GM19193 (cell line): ENCODE measurements around the gene KRT26.

Experiments used
- POLR2A ChIP-seq: IDR thresholded peaks from 4 replicates; pipeline ENCODE4 v1.6.1; 2011; ENCODE audit not compliant: insufficient read depth, insufficient read length; ENCODE audit errors: extremely low read depth

Gene KRT26

GRCh38 chr17:40803617-40804082, 31.6 kb upstream of the KRT26 start:
- no peak for TF ChIP-seq POLR2A

DNA sequence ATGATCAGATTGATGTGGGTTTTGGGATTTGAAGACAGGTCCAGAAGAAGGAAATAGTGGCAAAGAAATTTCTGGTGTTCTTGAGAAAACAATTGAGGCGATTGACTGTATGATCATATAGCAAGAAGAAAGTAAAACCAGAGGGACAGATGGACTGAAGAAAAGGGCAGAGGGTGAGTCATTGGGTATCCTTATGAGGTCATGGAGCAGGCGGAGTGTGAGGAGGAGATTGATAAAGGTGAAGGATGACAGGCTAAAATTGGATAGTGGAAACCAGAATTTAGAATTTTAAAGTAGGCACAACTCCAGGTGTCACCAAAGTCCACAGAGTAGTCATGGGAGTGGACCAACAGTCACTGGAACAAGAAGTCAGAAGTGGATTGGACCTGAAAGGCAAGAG, 29.2 kb upstream of the KRT26 start:
- TF ChIP-seq POLR2A: no peak

DNA sequence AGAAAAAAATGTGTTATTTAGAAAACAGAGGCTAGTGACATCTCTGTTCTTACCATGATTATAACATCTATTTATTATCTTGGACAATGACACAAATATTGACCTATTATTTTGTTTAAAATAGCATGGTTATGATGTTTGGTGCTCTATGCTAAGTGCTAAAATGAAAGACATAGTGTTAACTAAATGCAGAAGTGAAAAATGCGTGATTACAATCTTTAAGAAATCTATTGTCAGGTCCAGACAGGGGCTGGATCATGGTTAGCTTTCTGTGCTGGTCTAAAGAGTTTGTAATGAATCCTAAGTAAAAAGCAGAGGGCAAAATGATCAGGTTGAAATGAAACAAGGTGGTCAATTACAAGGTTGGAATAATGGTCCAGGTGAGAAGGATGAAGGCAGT, 28.4 kb upstream of the KRT26 start:
- TF ChIP-seq POLR2A: no peak

DNA sequence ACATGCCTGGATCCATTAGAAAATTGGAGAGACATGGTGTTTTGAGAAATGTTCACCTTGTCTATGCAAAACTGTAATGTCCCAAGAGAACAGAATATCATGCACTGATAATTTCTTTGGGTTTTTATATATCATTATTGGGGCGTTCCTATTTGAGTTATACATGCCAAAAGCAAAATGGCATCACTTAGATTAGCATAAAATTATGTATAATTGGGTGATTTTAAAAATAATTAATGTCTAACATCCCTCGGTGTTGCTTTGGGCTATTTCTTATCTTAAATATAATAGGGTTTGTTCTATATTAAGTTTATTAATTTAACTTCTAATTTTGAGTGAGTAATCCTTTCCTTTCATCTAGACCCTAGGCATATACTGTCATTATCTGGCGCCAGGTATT, 27.9 kb upstream of the KRT26 start, which contains the start of gene KRT28:
Gene KRT28 (minus strand): TSS at position 101 of the 400 bp plus-strand sequence. CDS start 66 bp downstream, at position 35.
- TF ChIP-seq POLR2A: no peak

GRCh38 chr17:40796846-40797245, 24.8 kb upstream of the KRT26 start:
- no peak for TF ChIP-seq POLR2A

DNA sequence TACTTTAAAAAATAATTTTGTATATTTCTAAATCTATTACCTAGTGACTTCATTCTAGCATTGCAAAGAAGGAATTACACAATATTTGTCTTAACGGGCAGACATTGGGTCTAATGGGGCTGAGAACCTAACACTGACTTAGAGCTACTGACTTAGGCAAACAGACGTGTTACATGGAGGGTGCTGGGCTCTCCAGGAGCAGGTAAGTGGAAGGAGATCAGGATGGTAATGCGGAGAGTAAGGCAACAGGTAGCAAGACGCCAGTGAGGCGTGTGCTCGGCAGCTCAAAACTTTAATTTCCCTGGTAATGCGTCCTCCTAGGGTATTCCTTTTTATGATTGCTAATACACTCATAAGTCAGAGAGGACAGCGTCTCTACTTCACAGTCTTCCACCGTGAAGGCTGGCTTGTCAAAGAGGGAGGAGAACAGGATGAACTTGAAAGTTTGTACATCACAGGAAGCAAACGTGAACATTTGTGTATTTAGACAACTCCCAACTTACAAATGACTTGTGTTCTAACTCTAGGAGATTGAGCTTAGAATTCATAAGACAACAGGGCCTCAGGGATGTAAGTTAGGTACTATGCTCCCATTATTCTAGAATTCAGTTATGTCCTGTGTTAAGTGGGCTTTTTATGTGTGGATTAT, 23.1 kb upstream of the KRT26 start:
- TF ChIP-seq POLR2A: no peak

GRCh38 chr17:40794466-40794865, 22.5 kb upstream of the KRT26 start:
- TF ChIP-seq POLR2A: no peak

- TF ChIP-seq POLR2A: no peak
Observed at GRCh38 chr17:40793832-40794231, 21.8 kb upstream of the KRT26 start.

- no peak for TF ChIP-seq POLR2A
Observed at GRCh38 chr17:40791787-40792436, 19.9 kb upstream of the KRT26 start.

GRCh38 chr17:40791111-40791510, 19.1 kb upstream of the KRT26 start:
- TF ChIP-seq POLR2A: no peak

- TF ChIP-seq POLR2A: no peak
Observed at GRCh38 chr17:40782450-40782849, 10.4 kb upstream of the KRT26 start, which contains the start of gene KRT27. Gene KRT27, minus strand, starts transcription at chr17:40782550. Its CDS starts 57 bp downstream, at chr17:40782493.

GRCh38 chr17:40779181-40779909, 7.3 kb upstream of the KRT26 start:
- TF ChIP-seq POLR2A: no peak

DNA sequence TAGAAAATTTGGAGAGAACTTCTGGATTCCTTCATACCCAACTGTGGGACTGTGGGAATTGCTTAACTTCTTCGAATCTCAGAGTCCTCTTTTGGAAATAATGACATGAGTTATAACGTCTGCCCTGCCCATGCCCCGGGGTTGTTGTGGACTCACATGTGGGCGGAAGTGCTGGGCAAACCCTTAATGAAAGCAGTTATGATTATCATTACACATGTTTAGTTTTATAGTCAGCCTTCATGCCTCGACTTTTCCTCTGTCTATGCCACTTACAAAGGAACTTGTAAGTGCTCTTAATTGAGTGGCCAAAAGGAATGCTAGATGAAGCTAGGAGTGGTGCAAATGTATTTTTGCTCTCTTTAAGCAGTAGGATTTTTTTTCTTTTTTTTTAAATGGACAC, 6.5 kb upstream of the KRT26 start:
- no peak for TF ChIP-seq POLR2A

DNA sequence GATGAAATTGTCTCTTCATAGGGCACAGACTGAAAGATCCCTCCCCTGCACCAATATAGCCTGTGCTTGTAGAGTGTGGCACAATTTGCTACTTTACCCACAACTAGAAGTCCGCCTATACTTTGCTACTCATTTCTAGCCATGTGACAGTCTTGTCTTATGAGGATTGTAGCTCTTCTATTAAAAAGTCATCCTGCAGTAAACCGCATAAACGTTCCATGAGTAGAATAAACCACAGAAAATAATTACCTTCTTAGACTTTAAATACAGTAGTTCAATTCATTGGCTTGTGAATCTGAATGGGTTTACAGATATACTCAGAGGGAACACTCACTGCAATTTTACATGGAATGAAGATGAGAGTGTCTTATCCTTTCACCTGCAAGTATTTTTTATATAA, 6.0 kb upstream of the KRT26 start:
- TF ChIP-seq POLR2A: no peak

DNA sequence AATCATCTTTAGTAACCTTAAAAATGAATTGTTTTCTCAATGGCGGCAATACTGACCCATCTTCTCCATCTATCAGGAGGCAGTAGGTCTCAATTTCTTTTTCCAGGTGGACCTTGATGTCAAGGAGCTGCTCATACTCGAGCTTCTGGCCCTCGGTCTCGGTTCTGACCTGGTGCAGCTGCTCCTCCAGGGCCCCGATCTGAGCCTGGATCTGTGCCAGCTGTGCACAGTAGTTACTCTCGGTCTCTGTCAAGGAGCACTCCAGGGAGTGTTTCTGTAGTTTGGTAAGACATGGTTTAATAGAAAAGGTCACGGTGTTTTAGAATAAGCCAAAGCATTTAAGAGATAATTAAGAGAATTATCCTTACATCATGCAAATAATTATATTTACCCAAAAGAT, 5.5 kb upstream of the KRT26 start:
- no peak for TF ChIP-seq POLR2A
